ENCODE data around the gene SMG6.

Gene SMG6

DNA sequence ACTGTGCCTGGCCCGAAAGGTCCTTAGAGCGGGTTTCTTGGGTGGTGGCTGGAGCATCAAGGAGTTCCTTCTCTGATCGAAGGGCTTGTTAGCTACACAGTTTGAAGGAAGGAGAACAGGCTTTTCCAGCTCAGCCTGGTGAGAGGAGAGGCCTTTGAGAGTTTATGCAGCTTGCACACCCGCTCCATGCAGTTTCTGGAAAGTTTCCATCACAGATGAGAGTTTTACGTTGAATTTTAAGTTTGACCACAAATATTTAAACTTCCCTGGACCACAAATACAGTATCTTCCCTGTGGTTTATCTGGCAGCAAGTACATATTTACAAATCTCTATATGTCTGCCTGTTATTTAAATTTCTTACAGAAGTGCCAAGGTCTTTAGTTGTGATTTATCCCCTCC lies 191.9 kb downstream of the SMG6 start:
- TF ChIP-seq, protein P1, sequence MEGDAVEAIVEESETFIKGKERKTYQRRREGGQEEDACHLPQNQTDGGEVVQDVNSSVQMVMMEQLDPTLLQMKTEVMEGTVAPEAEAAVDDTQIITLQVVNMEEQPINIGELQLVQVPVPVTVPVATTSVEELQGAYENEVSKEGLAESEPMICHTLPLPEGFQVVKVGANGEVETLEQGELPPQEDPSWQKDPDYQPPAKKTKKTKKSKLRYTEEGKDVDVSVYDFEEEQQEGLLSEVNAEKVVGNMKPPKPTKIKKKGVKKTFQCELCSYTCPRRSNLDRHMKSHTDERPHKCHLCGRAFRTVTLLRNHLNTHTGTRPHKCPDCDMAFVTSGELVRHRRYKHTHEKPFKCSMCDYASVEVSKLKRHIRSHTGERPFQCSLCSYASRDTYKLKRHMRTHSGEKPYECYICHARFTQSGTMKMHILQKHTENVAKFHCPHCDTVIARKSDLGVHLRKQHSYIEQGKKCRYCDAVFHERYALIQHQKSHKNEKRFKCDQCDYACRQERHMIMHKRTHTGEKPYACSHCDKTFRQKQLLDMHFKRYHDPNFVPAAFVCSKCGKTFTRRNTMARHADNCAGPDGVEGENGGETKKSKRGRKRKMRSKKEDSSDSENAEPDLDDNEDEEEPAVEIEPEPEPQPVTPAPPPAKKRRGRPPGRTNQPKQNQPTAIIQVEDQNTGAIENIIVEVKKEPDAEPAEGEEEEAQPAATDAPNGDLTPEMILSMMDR (IDR thresholded peaks at IDR 0.05): no peak
- H3K9me3 Mint-ChIP-seq: no peaks in the 10 kb centered on the region
- no peak for DNase-seq
- peaks cover 16% of the 10 kb centered on the region for H3K4me1 Mint-ChIP-seq
- H3K27me3 Mint-ChIP-seq (ENCODE audit: low read depth, poor library complexity): peaks cover 4% of the 10 kb centered on the region
- H3K27ac Mint-ChIP-seq: no peak overlapping the region
- peaks cover 7% of the 10 kb centered on the region for H3K36me3 Mint-ChIP-seq (ENCODE audit: low read depth)
- no peak overlapping the region for H3K4me3 Mint-ChIP-seq

DNA sequence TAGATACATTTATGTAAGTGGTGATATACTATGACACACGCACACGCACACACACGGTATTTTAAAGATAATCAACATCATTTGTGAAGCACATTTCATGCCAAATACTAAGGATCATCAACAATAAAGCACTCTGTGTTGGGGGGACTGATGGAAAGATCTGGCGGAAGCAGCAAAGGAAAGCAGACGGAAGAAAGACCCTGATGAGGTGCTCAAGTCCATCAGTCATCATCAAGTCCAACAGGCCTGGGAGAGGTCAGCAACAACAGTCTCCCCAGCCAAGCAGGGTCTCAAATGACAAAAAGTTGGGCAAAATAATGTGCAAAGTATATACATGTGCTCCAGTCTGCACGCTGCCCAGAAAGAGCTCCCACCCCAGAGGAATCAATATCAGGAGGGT lies 193.1 kb downstream of the SMG6 start:
- H3K4me3 Mint-ChIP-seq: no peak overlapping the region
- no peak overlapping the region for H3K27ac Mint-ChIP-seq

DNA sequence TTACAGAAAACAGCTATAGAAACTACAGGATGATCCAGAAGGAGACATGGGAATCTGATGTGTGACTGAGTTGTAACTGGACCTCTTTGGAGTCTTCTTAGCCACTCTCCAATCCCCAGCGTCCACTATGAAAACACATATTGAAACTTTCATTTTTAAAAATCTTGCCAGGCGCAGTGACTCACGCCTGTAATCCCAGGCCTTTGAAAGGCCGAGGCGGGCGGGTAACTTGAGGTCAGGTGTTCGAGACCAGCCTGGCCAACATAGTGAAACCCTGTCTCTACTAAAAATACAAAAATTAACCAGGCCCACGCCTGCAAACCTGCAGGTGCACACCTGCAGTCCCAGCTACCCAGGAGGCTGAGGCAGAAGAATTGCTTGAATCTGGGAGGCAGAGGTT lies 195.4 kb downstream of the SMG6 start:
- H3K9me3 Mint-ChIP-seq: no peaks in the 10 kb centered on the region
- H3K27ac Mint-ChIP-seq: no peak overlapping the region
- H3K4me3 Mint-ChIP-seq: no peak overlapping the region
- no peak for DNase-seq
- H3K36me3 Mint-ChIP-seq (ENCODE audit: low read depth): peaks cover 4% of the 10 kb centered on the region
- peaks cover 4% of the 10 kb centered on the region for H3K27me3 Mint-ChIP-seq (ENCODE audit: low read depth, poor library complexity)
- TF ChIP-seq, protein P1 (IDR thresholded peaks at IDR 0.05): no peak
- H3K4me1 Mint-ChIP-seq: peaks cover 26% of the 10 kb centered on the region

More for the DNA sequence above, 193.1 kb downstream of the SMG6 start:
- no peak for DNase-seq
- H3K36me3 Mint-ChIP-seq (ENCODE audit: low read depth): peaks cover 2% of the 10 kb centered on the region
- peaks cover 26% of the 10 kb centered on the region for H3K4me1 Mint-ChIP-seq
- peaks cover 4% of the 10 kb centered on the region for H3K27me3 Mint-ChIP-seq (ENCODE audit: low read depth, poor library complexity)
- no peaks in the 10 kb centered on the region for H3K9me3 Mint-ChIP-seq
- TF ChIP-seq, protein P1 (IDR thresholded peaks at IDR 0.05): no peak

DNA sequence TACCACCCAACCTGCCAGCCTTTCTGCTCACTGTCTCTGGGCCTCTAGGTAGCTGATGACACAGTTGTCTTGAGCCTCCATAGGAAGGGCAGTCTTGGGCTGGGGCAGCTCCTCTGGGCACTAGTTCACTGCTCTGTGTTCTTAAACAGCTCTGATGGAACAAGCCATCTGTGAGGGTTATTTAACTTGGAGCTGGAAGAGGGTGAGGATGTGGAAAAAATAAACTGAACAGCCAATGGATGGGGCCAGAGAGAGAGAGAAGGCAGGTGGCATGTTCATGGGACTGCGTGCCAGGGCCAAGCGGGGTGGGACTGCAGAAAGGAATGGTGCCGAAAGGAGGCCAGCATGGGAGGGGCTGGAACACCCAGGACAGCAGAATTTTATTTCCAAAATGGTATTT lies 196.1 kb downstream of the SMG6 start:
- H3K9me3 Mint-ChIP-seq: no peaks in the 10 kb centered on the region
- TF ChIP-seq, protein P1 (IDR thresholded peaks at IDR 0.05): no peak
- peaks cover 26% of the 10 kb centered on the region for H3K4me1 Mint-ChIP-seq
- H3K4me3 Mint-ChIP-seq: no peak overlapping the region
- H3K27ac Mint-ChIP-seq: no peak overlapping the region
- peaks cover 10% of the 10 kb centered on the region for H3K36me3 Mint-ChIP-seq (ENCODE audit: low read depth)
- no peak for DNase-seq
- peaks cover 4% of the 10 kb centered on the region for H3K27me3 Mint-ChIP-seq (ENCODE audit: low read depth, poor library complexity)

DNA sequence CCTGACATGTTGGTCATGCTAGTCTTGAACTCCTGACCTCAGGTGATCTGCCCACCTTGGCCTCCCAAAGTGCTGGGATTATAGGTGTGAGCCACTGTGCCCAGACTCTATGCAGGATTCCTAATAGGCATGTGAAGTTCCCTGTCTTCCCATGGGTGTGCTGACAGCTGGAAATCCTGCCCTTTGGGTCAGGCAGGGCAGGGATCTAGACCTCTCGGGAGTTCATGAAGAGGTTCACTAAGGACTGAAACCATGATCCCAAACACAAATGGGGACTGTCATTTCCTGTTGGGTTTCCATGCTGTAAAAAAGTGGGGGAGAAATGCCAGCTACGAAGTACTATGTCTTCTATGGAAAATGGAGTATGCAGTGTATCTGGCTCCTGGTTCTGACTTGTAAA lies 196.5 kb downstream of the SMG6 start:
- no peak overlapping the region for H3K4me3 Mint-ChIP-seq
- H3K27me3 Mint-ChIP-seq (ENCODE audit: low read depth, poor library complexity): peaks cover 4% of the 10 kb centered on the region
- H3K27ac Mint-ChIP-seq: peak overlapping the region; percentile 28
- no peak for DNase-seq
- no peaks in the 10 kb centered on the region for H3K9me3 Mint-ChIP-seq
- H3K36me3 Mint-ChIP-seq (ENCODE audit: low read depth): peaks cover 11% of the 10 kb centered on the region
- peaks cover 26% of the 10 kb centered on the region for H3K4me1 Mint-ChIP-seq
- TF ChIP-seq, protein P1 (IDR thresholded peaks at IDR 0.05): no peak

DNA sequence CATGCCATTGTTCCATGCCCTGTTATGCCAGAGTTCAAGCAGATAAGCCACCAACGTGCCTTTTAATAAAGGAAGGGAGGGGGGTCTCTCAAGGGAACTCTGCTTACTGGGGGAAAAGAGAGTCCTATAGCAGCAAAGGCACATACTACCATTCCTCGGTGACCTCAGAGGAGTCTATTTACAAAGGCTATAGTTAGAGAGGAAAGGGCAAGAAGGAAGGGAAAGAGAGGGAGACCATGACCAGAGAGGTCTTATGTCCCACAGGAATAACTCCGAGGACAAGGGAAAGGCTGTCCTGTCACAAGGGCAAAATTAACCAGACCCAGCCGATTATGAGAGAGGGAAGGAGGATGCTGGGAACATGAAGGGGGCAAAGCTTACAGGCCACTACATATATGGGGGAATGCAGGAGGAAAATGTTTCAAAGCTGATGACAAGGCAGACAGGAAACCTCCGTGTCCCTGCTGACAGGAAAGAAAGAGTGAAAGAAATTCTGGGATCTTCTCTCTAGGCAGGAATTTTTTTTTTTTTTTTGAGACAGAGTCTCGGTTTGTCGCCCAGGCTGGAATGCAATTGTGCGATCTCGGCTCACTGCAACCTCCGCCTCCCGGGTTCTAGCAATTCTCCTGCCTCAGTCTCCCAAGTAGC lies 197.2 kb downstream of the SMG6 start:
- Mint-ChIP-seq H3K27me3 (ENCODE audit: low read depth, poor library complexity) (peaks cover 4% of the 10 kb centered on the region), H3K36me3 (ENCODE audit: low read depth) (peaks cover 11% of the 10 kb centered on the region), H3K9me3 (no peaks in the 10 kb centered on the region), H3K27ac (peak overlapping the region; percentile 70), H3K4me1 (peaks cover 26% of the 10 kb centered on the region), H3K4me3 (no peak overlapping the region)
- no peak for DNase-seq
- TF ChIP-seq, protein P1 (IDR thresholded peaks at IDR 0.05): no peak

Data from nephron progenitor cell (in vitro differentiated cells).